SK-N-SH (cell line): Measurements from ENCODE around the gene ADGRA1. TPM values are rescaled to one million over a fixed set of nuclear protein-coding genes. Genes with fewer than 3 reads are reported as not detected.

Experiments used
- CTCF ChIA-PET: fragments of 300-600, 350-600 bp; formaldehyde crosslinking; extraction: SDS; loops from one replicate; lab custom pipeline; 2021; lab: Yijun Ruan, JAX
- POLR2A ChIA-PET: fragments of 350-600 bp; sonication (Branson Sonifier 250); formaldehyde crosslinking; extraction: SDS; loops from one replicate; lab custom pipeline; 2020; ENCODE audit warnings: antibody characterized with exemption, inconsistent platforms; lab: Yijun Ruan, JAX
- DNase-seq: peaks from one replicate; pipeline ENCODE4 v3.0.0; 2012
- H2AFZ ChIP-seq: fragments of 200-600 bp; sonication (generic); 2 replicates; pipeline ENCODE4 v1.8.1; 2016; ENCODE audit warnings: antibody characterized with exemption, mild to moderate bottlenecking, low read depth
- H3F3A ChIP-seq: fragments of 200-600 bp; sonication (generic); replicated peaks from 2 replicates; pipeline ENCODE3; 2016; ENCODE audit warnings: antibody characterized with exemption, mild to moderate bottlenecking; ENCODE audit not compliant: insufficient read depth
- H3K27ac ChIP-seq, 2 experiments: fragments of 200-500 bp in 1 of 2; fragments of 200-600 bp in 1 of 2; sonication (Bioruptor generic) in 1 of 2; sonication (generic), shearing (Covaris generic) in 1 of 2; 2 replicates each; pipeline versions ENCODE4 v1.5.1 to v1.6.1; 2014 to 2016; ENCODE audit warnings: low read depth in 2 of 2, inconsistent platforms in 1 of 2, low read length in 1 of 2, mild to moderate bottlenecking in 1 of 2, mixed read lengths in 1 of 2
- H3K27me3 ChIP-seq: fragments of 200-600 bp; sonication (generic), shearing (Covaris generic); 2 replicates; pipeline ENCODE4 v1.6.1; 2016; ENCODE audit warnings: mixed run types; ENCODE audit not compliant: insufficient read depth
- H3K36me3 ChIP-seq, 2 experiments: fragments of 200-500 bp in 1 of 2; fragments of 200-600 bp in 1 of 2; sonication (Bioruptor generic) in 1 of 2; sonication (generic) in 1 of 2; replicated peaks in 1 of 2; 2 replicates each; pipeline versions ENCODE3 to v1.5.1; 2014 to 2016; ENCODE audit warnings: low read length in 1 of 2, mild to moderate bottlenecking in 1 of 2; ENCODE audit not compliant: insufficient read depth in 2 of 2, control insufficient read depth in 1 of 2
- H3K4me1 ChIP-seq, 2 experiments: fragments of 200-500 bp in 1 of 2; fragments of 200-600 bp in 1 of 2; sonication (Bioruptor generic) in 1 of 2; sonication (generic), shearing (Covaris generic) in 1 of 2; 2 replicates each; pipeline versions ENCODE4 v1.5.1 to v1.6.1; 2014 to 2016; ENCODE audit warnings: low read depth in 1 of 2, low read length in 1 of 2, mixed run types in 1 of 2; ENCODE audit not compliant: insufficient read depth in 2 of 2, control insufficient read depth in 1 of 2
- H3K4me2 ChIP-seq: fragments of 200-600 bp; sonication (generic), shearing (Covaris generic); 2 replicates; pipeline ENCODE4 v1.6.1; 2017; ENCODE audit warnings: mixed run types
- H3K4me3 ChIP-seq, 2 experiments: fragments of 200-500 bp in 1 of 2; fragments of 200-600 bp in 1 of 2; sonication (Bioruptor generic) in 1 of 2; sonication (generic), shearing (Covaris generic) in 1 of 2; 2 replicates each; pipeline versions ENCODE4 v1.5.1 to v1.8.1; 2014 to 2016; ENCODE audit warnings: low read depth in 2 of 2, inconsistent platforms in 1 of 2, low read length in 1 of 2, mild to moderate bottlenecking in 1 of 2, mixed read lengths in 1 of 2, moderate library complexity in 1 of 2
- H3K79me2 ChIP-seq: fragments of 200-600 bp; sonication (generic); 2 replicates; pipeline ENCODE4 v1.8.1; 2017; ENCODE audit warnings: mild to moderate bottlenecking; ENCODE audit not compliant: insufficient read depth
- H3K9ac ChIP-seq: fragments of 200-600 bp; sonication (generic); 2 replicates; pipeline ENCODE4 v1.6.1; 2017; ENCODE audit warnings: mixed run types
- H3K9me2 ChIP-seq: fragments of 200-600 bp; sonication (generic); 2 replicates; pipeline ENCODE4 v1.6.1; 2017; ENCODE audit warnings: mixed run types
- H3K9me3 ChIP-seq: fragments of 200-600 bp; sonication (generic); 2 replicates; pipeline ENCODE4 v1.6.1; 2017; ENCODE audit warnings: mixed run types, mild to moderate bottlenecking, moderate library complexity
- H4K20me1 ChIP-seq: fragments of 200-600 bp; sonication (generic); 2 replicates; pipeline ENCODE4 v1.6.1; 2017; ENCODE audit warnings: mild to moderate bottlenecking, mixed run types; ENCODE audit not compliant: insufficient read depth
- CTCF ChIP-seq: fragments of 200-600 bp; sonication (generic); IDR thresholded peaks from 2 replicates; pipeline ENCODE4 v1.6.1; 2017; ENCODE audit warnings: antibody characterized with exemption, mild to moderate bottlenecking, moderate library complexity
- EP300 ChIP-seq, 2 experiments: IDR thresholded peaks; 2 replicates each; pipeline versions ENCODE4 v1.4.0 to v1.6.1; 2012; ENCODE audit warnings: borderline replicate concordance in 1 of 2, low read depth in 1 of 2, low read length in 1 of 2
- FOSL2 ChIP-seq: IDR thresholded peaks from 2 replicates; pipeline ENCODE4 v1.4.0; 2012; ENCODE audit warnings: low read depth, mild to moderate bottlenecking, moderate library complexity, borderline replicate concordance
- FOXJ3 ChIP-seq: sonication (generic); formaldehyde crosslinking; IDR thresholded peaks from 2 replicates; pipeline ENCODE4 v1.5.1; 2020; ENCODE audit warnings: mild to moderate bottlenecking, missing genetic modification reagents
- GABPA ChIP-seq: IDR thresholded peaks from 2 replicates; pipeline ENCODE4 v1.4.0; 2012; ENCODE audit warnings: low read depth, mild to moderate bottlenecking
- GATA2 ChIP-seq: sonication (generic); formaldehyde crosslinking; IDR thresholded peaks from 2 replicates; pipeline ENCODE4 v1.5.0; 2020; ENCODE audit warnings: mild to moderate bottlenecking, missing genetic modification reagents
- IRF3 ChIP-seq: fragments of 150-350 bp; IDR thresholded peaks from 2 replicates; pipeline ENCODE4 v1.6.1; 2016; ENCODE audit warnings: mild to moderate bottlenecking, low read depth, low read length
- MEF2A ChIP-seq: IDR thresholded peaks from 2 replicates; pipeline ENCODE4 v1.4.0; 2012; ENCODE audit warnings: low read depth, borderline replicate concordance
- PBX3 ChIP-seq: IDR thresholded peaks from 2 replicates; pipeline ENCODE4; 2012
- RAD21 ChIP-seq: IDR thresholded peaks from 2 replicates; pipeline ENCODE4 v1.6.1; 2012; ENCODE audit warnings: mild to moderate bottlenecking, low read length
- RCOR1 ChIP-seq: fragments of 150-350 bp; IDR thresholded peaks from 2 replicates; pipeline ENCODE4 v1.6.1; 2017; ENCODE audit warnings: antibody characterized with exemption, low read length
- RXRA ChIP-seq: IDR thresholded peaks from 2 replicates; pipeline ENCODE4 v1.4.0; 2012; ENCODE audit warnings: low read depth, mild to moderate bottlenecking, borderline replicate concordance
- SMC3 ChIP-seq: IDR thresholded peaks from 2 replicates; pipeline ENCODE4 v1.6.1; 2012; ENCODE audit warnings: low read depth, low read length, improper control_type of control experiment
- TAF1 ChIP-seq: IDR thresholded peaks from 2 replicates; pipeline ENCODE4 v1.6.1; 2012; ENCODE audit warnings: low read depth, mild to moderate bottlenecking, low read length, moderate library complexity, borderline replicate concordance
- TCF12 ChIP-seq: IDR thresholded peaks from 2 replicates; pipeline ENCODE4 v1.4.0; 2012
- WGBS: methylation state at CpG from one replicate; pipeline ENCODE4 v1.1.6; 2017; ENCODE audit warnings: low lambda C conversion rate; 5-methylcytosine and 5-hydroxymethylcytosine counted together
- polyA plus RNA-seq, 3 experiments: library from polyadenylated mRNA; depleted of rRNA; stranded (reverse); fragments of >200 nt; gene quantifications; 2 replicates each; pipeline ENCODE4 v1.2.3, GENCODE V29; 2012

The ADGRA1 gene
- polyA plus RNA-seq, 1 of the 3 experiments (the other 2 are of a cell fraction): not detected

GRCh38 chr10:133100706-133101415, 13.1 kb downstream of the ADGRA1 start:
- Histone ChIP-seq H3K9me2 (no peaks in the 10 kb centered on the region), H3F3A (no peaks in the 10 kb centered on the region), H2AFZ (no peak overlapping the region), H3K36me3 (no peaks in the 10 kb centered on the region), H3K9ac (no peak overlapping the region), H3K27ac (no peak overlapping the region), H3K4me2 (no peak overlapping the region), H3K4me1 (no peaks in the 10 kb centered on the region), H4K20me1 (no peaks in the 10 kb centered on the region), H3K9me3 (no peaks in the 10 kb centered on the region), H3K4me3 (no peak overlapping the region), H3K27me3 (no peaks in the 10 kb centered on the region), H3K79me2 (no peaks in the 10 kb centered on the region)
- CTCF ChIA-PET: interaction anchor here (0.6 kb wide), 1 partner anchor 397 kb away, joined by 3 read pairs; no protein-coding TSS in a partner anchor
- POLR2A ChIA-PET: no interaction called here
- DNase-seq: no peak
- 63% methylated on average over 22 of the region's 37 CpGs for WGBS
- no peak for TF ChIP-seq FOSL2
- TF ChIP-seq MEF2A: no peak

- Histone ChIP-seq H3K4me1 (no peaks in the 10 kb centered on the region), H3K36me3 (no peaks in the 10 kb centered on the region), H4K20me1 (no peaks in the 10 kb centered on the region), H3K9me3 (no peaks in the 10 kb centered on the region), H3K9ac (no peak overlapping the region), H3K4me2 (no peak overlapping the region), H3K27me3 (no peaks in the 10 kb centered on the region), H3K79me2 (no peaks in the 10 kb centered on the region), H3F3A (no peaks in the 10 kb centered on the region), H3K27ac (no peak overlapping the region), H3K9me2 (no peaks in the 10 kb centered on the region), H3K4me3 (no peak overlapping the region), H2AFZ (no peak overlapping the region)
- WGBS: 49% methylated on average over 7 of the region's 16 CpGs
- CTCF ChIA-PET: no interaction called here
- TF ChIP-seq TAF1 (no peak), EP300 (IDR thresholded peaks at IDR 0.05; ENCODE audit: borderline replicate concordance in 1 of 2, low read depth in 1 of 2, low read length in 1 of 2) (no peak), RCOR1 (no peak), FOXJ3 (CRISPR knock-in tag) (no peak)
- DNase-seq: no peak
- POLR2A ChIA-PET: no interaction called here
Measured at GRCh38 chr10:133101416-133101810, 13.7 kb downstream of the ADGRA1 start.

- DNase-seq: no peak
Measured at GRCh38 chr10:133102415-133103095, 14.8 kb downstream of the ADGRA1 start.

More at GRCh38 chr10:133102415-133103095, 14.8 kb downstream of the ADGRA1 start:
- Histone ChIP-seq H4K20me1 (no peaks in the 10 kb centered on the region), H3K4me1 (no peaks in the 10 kb centered on the region), H3K9me2 (no peaks in the 10 kb centered on the region), H3K27ac (no peak overlapping the region), H3K36me3 (no peaks in the 10 kb centered on the region)
- CTCF ChIA-PET: interaction anchor here (0.6 to 1.0 kb wide), 2 partner anchors 14 to 204 kb away, joined by 3 read pairs; no protein-coding TSS in a partner anchor
- TF ChIP-seq PBX3 (no peak), TCF12 (no peak), GATA2 (no peak), SMC3 (no peak), IRF3 (no peak), GABPA (no peak), MEF2A (no peak), RCOR1 (no peak), RAD21 (no peak), RXRA (no peak), CTCF (no peak)
- TF ChIP-seq, all 33 proteins: peak for 0
- POLR2A ChIA-PET: no interaction called here
- Histone ChIP-seq H3K27me3 (no peaks in the 10 kb centered on the region), H3K4me3 (no peak overlapping the region), H3K9me3 (no peaks in the 10 kb centered on the region), H3F3A (no peaks in the 10 kb centered on the region), H3K4me2 (no peak overlapping the region), H2AFZ (no peak overlapping the region), H3K79me2 (no peaks in the 10 kb centered on the region), H3K9ac (no peak overlapping the region)
- 75% methylated on average over 12 of the region's 29 CpGs for WGBS
